ENCODE measurements around the gene TNFRSF13B. TPM values are rescaled to one million over a fixed set of nuclear protein-coding genes. Genes with fewer than 3 reads are reported as not detected.

The TNFRSF13B gene
- total and polyA plus RNA-seq, 2 experiments from 2014 or later = 0.24 TPM; not detected in 1

DNA sequence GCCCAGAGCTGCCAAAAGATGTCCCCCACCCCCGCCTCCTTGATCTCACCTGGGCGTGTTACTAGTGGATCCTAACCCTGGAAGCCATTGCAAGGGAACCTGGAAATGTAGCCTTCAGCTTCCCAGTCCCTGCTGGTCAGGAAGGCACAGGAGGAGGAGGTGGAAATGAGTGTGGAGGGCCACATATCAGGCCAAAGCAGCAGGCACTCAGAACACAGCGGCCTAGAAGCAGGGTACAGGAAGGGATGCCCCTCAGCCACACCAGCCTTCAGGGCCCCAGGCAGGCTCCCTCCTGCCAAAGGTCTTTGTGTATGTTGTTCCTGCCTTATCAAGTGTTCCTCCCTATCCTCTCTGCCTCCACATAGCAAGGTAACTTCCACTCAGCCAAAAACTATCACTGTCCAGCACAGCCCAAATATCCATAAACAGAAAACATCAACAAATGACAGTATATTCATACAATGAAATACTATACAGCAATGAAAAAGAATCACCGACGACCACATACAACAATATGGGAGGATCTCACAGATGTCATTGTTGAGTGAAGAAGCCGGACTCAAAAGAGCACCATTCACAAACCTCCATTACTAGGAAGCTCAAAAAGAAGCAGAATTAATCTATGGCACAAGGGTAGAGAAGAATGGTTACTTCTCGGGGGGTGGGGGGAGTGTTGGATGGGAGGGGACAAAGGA, 28.2 kb upstream of the TNFRSF13B start:
- Histone ChIP-seq H3K9me2 (ENCODE audit: insufficient read depth) (no peaks in the 10 kb centered on the region), H2AFZ (no peak overlapping the region), H3F3A (replicated peaks; ENCODE audit: low read depth) (no peaks in the 10 kb centered on the region), H3K4me2 (no peak overlapping the region), H3K27me3 (ENCODE audit: insufficient read depth) (no peaks in the 10 kb centered on the region), H4K20me1 (replicated peaks; ENCODE audit: insufficient read depth) (no peaks in the 10 kb centered on the region), H3K79me2 (replicated peaks; ENCODE audit: insufficient read depth) (no peaks in the 10 kb centered on the region), H3K4me3 (no peak overlapping the region), H3K27ac (ENCODE audit: low read depth) (no peak overlapping the region), H3K36me3 (ENCODE audit: insufficient read depth) (no peaks in the 10 kb centered on the region), H3K4me1 (ENCODE audit: insufficient read depth) (no peaks in the 10 kb centered on the region)
- DNase-seq (ENCODE audit: low spot score) (no peak), ATAC-seq (no peak)
- TF ChIP-seq EZH2 (IDR thresholded peaks at IDR 0.05; ENCODE audit: low read depth, unreplicated experiment) (no peak), ZNF331 (CRISPR knock-in tag; IDR thresholded peaks at IDR 0.05; ENCODE audit: low read depth) (no peak), ZNF114 (CRISPR knock-in tag; IDR thresholded peaks at IDR 0.05) (no peak), CREB1 (CRISPR knock-in tag; IDR thresholded peaks at IDR 0.05; ENCODE audit: low read depth) (no peak), STAT1 (IDR thresholded peaks at IDR 0.05; ENCODE audit: unreplicated experiment) (no peak), EZH2phosphoT487 (IDR thresholded peaks at IDR 0.05; ENCODE audit: unreplicated experiment) (no peak), NANOG (IDR thresholded peaks at IDR 0.05; ENCODE audit: borderline replicate concordance) (no peak)
- TF ChIP-seq, protein P1, sequence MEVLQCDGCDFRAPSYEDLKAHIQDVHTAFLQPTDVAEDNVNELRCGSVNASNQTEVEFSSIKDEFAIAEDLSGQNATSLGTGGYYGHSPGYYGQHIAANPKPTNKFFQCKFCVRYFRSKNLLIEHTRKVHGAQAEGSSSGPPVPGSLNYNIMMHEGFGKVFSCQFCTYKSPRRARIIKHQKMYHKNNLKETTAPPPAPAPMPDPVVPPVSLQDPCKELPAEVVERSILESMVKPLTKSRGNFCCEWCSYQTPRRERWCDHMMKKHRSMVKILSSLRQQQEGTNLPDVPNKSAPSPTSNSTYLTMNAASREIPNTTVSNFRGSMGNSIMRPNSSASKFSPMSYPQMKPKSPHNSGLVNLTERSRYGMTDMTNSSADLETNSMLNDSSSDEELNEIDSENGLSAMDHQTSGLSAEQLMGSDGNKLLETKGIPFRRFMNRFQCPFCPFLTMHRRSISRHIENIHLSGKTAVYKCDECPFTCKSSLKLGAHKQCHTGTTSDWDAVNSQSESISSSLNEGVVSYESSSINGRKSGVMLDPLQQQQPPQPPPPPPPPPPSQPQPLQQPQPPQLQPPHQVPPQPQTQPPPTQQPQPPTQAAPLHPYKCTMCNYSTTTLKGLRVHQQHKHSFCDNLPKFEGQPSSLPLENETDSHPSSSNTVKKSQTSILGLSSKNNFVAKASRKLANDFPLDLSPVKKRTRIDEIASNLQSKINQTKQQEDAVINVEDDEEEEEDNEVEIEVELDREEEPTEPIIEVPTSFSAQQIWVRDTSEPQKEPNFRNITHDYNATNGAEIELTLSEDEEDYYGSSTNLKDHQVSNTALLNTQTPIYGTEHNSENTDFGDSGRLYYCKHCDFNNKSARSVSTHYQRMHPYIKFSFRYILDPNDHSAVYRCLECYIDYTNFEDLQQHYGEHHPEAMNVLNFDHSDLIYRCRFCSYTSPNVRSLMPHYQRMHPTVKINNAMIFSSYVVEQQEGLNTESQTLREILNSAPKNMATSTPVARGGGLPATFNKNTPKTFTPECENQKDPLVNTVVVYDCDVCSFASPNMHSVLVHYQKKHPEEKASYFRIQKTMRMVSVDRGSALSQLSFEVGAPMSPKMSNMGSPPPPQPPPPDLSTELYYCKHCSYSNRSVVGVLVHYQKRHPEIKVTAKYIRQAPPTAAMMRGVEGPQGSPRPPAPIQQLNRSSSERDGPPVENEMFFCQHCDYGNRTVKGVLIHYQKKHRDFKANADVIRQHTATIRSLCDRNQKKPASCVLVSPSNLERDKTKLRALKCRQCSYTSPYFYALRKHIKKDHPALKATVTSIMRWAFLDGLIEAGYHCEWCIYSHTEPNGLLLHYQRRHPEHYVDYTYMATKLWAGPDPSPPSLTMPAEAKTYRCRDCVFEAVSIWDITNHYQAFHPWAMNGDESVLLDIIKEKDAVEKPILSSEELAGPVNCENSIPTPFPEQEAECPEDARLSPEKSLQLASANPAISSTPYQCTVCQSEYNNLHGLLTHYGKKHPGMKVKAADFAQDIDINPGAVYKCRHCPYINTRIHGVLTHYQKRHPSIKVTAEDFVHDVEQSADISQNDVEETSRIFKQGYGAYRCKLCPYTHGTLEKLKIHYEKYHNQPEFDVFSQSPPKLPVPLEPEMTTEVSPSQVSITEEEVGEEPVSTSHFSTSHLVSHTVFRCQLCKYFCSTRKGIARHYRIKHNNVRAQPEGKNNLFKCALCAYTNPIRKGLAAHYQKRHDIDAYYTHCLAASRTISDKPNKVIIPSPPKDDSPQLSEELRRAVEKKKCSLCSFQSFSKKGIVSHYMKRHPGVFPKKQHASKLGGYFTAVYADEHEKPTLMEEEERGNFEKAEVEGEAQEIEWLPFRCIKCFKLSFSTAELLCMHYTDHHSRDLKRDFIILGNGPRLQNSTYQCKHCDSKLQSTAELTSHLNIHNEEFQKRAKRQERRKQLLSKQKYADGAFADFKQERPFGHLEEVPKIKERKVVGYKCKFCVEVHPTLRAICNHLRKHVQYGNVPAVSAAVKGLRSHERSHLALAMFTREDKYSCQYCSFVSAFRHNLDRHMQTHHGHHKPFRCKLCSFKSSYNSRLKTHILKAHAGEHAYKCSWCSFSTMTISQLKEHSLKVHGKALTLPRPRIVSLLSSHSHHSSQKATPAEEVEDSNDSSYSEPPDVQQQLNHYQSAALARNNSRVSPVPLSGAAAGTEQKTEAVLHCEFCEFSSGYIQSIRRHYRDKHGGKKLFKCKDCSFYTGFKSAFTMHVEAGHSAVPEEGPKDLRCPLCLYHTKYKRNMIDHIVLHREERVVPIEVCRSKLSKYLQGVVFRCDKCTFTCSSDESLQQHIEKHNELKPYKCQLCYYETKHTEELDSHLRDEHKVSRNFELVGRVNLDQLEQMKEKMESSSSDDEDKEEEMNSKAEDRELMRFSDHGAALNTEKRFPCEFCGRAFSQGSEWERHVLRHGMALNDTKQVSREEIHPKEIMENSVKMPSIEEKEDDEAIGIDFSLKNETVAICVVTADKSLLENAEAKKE (CRISPR knock-in tag; IDR thresholded peaks at IDR 0.05) = no peak
- TF ChIP-seq, protein P2, sequence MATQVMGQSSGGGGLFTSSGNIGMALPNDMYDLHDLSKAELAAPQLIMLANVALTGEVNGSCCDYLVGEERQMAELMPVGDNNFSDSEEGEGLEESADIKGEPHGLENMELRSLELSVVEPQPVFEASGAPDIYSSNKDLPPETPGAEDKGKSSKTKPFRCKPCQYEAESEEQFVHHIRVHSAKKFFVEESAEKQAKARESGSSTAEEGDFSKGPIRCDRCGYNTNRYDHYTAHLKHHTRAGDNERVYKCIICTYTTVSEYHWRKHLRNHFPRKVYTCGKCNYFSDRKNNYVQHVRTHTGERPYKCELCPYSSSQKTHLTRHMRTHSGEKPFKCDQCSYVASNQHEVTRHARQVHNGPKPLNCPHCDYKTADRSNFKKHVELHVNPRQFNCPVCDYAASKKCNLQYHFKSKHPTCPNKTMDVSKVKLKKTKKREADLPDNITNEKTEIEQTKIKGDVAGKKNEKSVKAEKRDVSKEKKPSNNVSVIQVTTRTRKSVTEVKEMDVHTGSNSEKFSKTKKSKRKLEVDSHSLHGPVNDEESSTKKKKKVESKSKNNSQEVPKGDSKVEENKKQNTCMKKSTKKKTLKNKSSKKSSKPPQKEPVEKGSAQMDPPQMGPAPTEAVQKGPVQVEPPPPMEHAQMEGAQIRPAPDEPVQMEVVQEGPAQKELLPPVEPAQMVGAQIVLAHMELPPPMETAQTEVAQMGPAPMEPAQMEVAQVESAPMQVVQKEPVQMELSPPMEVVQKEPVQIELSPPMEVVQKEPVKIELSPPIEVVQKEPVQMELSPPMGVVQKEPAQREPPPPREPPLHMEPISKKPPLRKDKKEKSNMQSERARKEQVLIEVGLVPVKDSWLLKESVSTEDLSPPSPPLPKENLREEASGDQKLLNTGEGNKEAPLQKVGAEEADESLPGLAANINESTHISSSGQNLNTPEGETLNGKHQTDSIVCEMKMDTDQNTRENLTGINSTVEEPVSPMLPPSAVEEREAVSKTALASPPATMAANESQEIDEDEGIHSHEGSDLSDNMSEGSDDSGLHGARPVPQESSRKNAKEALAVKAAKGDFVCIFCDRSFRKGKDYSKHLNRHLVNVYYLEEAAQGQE (IDR thresholded peaks at IDR 0.05; ENCODE audit: unreplicated experiment) = no peak
- TF ChIP-seq, protein P3, sequence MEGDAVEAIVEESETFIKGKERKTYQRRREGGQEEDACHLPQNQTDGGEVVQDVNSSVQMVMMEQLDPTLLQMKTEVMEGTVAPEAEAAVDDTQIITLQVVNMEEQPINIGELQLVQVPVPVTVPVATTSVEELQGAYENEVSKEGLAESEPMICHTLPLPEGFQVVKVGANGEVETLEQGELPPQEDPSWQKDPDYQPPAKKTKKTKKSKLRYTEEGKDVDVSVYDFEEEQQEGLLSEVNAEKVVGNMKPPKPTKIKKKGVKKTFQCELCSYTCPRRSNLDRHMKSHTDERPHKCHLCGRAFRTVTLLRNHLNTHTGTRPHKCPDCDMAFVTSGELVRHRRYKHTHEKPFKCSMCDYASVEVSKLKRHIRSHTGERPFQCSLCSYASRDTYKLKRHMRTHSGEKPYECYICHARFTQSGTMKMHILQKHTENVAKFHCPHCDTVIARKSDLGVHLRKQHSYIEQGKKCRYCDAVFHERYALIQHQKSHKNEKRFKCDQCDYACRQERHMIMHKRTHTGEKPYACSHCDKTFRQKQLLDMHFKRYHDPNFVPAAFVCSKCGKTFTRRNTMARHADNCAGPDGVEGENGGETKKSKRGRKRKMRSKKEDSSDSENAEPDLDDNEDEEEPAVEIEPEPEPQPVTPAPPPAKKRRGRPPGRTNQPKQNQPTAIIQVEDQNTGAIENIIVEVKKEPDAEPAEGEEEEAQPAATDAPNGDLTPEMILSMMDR (conservative IDR thresholded peaks at IDR 0.05; ENCODE audit: low read depth in 2 of 2) = no peak
- TF ChIP-seq, protein P4, sequence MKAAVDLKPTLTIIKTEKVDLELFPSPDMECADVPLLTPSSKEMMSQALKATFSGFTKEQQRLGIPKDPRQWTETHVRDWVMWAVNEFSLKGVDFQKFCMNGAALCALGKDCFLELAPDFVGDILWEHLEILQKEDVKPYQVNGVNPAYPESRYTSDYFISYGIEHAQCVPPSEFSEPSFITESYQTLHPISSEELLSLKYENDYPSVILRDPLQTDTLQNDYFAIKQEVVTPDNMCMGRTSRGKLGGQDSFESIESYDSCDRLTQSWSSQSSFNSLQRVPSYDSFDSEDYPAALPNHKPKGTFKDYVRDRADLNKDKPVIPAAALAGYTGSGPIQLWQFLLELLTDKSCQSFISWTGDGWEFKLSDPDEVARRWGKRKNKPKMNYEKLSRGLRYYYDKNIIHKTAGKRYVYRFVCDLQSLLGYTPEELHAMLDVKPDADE (IDR thresholded peaks at IDR 0.05) = no peak
- no peak overlapping the region for H3K4me3 Mint-ChIP-seq
- H3K27me3 Mint-ChIP-seq (ENCODE audit: insufficient read depth, low read depth, poor library complexity) = peaks cover 9% of the 10 kb centered on the region
- H3K9me3 Mint-ChIP-seq = peaks cover 3% of the 10 kb centered on the region; the same call in 1 of the 3 replicates
- no peaks in the 10 kb centered on the region for H3K36me3 Mint-ChIP-seq (ENCODE audit: low read depth)
- H3K27ac Mint-ChIP-seq = no peak overlapping the region
- peaks cover 12% of the 10 kb centered on the region for H3K4me1 Mint-ChIP-seq
